Activated T-cell treated with anti-CD3 and anti-CD28 coated beads for 48 hours (primary cell): Measurements from ENCODE around the gene MAP3K20.
"Not testable (repeated sequence)": the region's sequence is repeated elsewhere in the genome, so short reads cannot be mapped to it uniquely, and the experiment has no call there.

Experiments used
- DNase-seq: peaks from one replicate; pipeline ENCODE4 v3.0.0-alpha.2; 2020; ENCODE audit warnings: low read depth

Gene MAP3K20

DNA sequence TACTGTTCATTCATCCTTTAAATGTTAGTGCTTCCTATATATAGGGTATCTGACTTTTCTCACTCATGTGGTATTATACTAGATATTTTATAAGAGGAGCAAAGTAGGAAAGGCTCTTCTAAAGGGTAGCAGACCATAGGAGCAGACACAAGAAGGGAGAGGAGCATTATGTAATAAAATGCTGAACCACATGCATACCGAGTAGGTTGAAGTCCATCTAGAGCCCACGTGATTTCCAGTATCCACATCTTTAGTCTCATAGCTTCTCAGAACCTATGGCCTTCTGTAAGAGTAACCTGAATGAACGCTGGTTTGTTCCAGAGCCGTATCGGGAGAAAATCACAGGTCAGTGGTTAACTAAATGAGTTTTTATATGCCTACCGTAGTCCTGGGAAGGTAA, 85.9 kb downstream of the MAP3K20 start:
- DNase-seq: no peak

DNA sequence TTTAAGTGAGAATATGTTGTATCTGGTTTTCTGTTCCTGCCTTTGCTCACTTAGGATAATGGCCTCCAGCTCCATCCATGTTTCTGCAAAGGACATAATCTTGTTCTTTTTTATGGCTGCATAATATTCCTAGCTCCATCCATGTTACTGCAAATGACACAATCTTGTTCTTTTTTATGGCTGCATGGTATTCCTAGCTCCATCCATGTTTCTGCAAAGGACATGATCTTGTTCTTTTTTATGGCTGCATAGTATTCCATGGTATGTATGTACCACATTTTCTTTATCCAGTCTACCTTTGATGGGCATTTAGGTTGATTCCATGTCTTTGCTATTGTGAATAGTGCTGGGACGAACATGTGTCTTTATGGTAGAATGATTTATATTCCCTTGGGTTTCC, 87.7 kb downstream of the MAP3K20 start:
- not testable (repeated sequence) for DNase-seq

DNA sequence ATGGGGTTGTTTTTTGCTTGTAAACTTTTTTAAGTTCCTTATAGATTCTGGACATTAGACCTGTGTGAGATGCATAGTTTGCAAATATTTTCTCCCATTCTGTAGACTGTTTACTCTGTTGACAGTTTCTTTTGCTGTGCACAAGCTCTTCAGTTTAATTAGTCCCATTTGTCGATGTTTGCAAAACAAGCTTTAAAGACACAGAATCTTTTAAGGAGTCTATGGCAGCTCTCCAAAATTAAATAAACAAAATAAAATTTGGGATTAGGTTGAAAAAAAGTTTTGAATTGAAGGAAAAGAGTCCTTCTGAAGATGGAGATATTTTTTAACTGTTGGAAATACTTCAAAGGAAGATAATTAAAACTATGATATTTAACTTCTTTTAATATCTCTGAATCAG, 88.8 kb downstream of the MAP3K20 start:
- no peak for DNase-seq

DNA sequence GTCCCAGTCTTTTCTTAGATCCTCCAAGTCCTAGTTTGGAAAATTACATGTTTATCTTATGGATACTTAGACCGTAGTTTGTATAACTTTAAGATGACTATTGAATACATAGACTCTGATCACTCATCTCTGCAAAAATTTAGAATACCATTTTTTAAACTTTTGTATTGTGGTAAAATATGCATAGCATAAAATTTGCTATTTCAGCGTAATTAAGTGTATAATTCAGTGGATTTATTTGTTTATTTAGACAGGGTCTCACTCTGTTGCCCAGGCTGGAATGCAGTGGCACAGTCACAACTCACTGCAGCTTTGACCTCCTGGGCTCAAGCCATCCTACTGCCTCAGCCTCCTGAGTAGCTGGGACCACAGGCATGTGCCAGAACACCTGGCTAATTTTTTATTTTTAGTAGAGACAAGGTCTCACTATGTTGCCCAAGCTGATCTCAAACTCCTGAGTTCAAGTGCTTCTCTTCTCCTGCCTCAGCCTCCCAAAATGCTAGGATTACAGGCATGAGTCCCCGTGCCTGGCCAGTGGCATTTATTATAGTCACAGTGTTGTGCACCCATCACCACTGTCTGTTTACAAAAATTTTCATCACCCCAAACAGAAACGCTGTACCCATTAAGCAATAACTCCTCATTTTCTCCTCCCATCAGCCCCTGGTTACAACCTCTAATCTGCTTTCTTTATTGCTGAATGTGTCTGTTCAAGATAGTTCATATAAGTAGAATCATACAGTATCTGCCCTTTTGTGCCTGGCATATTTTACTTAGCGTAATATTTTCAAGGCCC, 90.0 kb downstream of the MAP3K20 start:
- DNase-seq: no peak

DNA sequence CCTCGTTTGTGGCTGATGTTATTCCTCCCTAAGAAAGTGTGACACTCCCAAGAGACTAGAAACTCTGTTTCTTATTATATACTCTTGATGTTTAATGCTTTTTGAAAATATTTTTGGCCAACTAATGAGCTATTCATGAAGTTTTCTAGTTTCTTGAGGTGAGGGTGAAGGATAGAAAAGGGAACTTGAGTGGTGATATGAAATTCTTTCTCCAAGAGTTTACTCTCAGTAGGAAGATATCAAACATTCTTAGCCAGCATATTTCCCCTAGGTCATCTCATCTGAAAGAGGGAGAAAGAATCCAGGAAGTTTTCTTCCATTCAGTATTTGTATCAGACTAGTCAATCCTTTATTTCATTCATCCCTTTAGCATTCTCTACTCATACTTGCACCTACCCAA, 95.7 kb downstream of the MAP3K20 start:
- no peak for DNase-seq

DNA sequence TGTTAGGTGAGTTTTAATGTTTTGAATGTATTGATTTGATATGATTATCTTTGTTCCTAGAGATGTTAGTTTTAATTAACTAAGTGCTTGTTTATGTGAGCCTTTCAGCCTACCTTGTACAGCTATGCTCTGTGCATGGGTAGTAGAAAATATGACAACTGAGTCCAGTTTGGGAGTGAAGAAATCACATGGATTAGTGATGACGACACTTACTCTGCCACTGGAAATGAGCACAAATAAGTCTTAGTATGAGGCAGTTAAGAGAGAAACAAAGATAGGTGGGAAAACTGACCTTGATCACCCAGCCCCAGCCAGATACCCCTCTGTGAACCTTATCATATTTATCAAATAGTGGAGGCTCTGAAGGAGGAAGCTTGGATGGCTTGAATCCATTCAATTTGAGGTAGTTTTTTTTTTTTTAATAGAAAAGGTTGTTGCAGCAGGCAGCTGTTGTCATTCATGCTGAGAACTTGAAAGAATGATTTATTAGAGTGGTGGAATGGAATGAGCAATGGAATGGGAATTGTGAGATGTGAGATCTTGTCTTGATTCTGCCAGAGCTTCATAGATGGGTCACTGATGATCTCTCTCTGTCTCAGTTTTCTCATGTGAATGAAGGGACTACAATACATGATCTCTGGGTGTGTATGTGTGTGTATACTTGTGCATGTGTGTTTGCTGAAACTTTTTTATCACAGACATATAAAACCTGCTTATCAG, 96.4 kb downstream of the MAP3K20 start:
- DNase-seq: no peak

DNA sequence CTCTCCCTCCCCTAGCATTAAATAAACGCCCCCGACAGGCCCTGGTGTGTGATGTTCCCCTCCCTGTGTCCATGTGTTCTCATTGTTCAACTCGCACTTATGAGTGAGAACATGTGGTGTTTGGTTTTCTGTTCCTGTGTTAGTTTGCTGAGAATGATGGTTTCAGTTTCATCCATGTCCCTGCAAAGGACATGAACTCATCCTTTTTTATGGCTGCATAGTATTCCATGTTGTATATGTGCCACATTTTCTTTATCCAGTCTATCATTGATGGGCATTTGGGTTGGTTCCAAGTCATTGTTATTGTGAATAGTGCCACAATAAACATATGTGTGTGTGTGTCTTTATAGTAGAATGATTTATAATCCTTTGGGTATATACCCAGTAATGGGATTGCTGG, 98.7 kb downstream of the MAP3K20 start:
- DNase-seq: not testable (repeated sequence)

DNA sequence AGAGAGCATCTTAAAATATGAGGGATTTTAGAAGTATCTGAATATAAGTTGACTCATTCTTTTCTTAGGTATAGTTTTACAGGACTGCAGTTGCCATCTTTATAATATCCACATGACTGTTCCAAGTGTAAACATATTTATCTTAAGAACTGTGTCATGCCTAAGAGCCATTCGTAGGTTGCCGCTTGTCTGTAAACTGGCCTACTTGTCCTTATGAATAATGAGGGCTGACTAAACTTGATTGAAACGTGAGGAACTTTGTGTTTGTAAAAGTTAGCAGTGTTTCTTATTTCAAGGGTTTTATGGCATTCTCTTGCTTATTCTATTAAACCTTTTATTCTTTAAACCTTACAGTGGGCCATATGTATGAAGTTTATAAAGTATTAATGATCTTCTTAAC, 99.6 kb downstream of the MAP3K20 start:
- DNase-seq: no peak

DNA sequence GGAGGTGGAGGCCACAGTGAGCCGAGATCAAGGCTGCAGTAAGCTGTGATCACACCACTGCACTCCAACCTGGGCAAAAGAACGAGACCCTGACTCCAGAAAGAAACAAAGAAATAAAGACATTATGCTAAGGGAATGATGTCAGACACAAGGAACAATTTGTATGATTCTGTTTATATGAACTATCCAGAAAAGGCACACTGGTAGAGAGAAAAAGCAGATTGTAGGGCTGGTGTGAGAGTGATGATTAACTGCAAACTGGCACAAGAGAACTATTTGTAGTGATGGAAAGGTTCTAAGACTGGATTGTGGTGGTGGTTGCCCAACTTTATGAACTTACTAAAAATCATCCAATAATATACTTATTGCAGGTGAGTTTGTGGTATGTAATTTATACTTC, 106.3 kb downstream of the MAP3K20 start:
- no peak for DNase-seq

DNA sequence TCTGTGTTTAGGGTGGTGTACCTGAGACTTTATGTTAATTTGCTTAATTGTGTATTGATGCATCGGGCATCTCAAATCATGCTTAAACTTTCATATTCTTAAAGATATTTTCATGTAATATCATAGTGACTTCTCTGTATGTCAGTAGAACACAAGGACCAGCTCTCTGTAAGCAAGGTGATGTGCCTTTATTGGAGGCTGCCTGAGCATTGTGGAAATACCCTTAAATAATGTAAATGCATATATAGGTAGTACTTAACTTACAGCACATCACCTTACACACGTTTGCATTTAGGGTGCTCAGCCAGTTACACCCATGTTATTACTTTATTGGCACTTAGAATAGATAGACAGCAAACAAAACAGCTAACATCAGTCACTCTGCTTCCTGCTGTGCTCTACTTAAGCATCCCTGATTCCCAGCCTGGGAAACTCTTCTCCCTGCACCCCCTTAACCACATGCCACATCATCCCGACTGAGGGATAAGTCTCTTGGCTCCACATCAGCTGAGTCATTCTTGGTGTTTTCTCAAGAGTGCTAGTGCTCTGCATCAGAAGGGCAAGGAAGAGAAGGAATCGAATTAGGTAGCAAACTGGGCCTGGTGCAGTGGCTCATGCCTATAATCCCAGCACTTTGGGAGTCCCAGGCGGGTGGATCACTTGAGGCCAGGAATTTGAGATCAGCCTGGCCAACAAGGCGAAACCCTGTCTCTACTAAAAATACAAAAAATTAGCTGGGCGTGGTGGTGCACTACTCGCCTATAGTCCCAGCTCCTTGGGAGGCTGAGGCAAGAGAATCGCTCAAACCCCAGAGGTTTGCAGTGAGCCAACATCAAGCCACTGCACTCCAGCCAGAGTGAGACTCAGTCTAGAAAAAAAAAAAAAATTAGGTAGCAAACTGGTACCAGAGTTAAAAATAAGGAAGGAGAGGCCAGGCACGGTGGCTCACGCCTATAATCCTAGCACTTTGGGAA, 108.7 kb downstream of the MAP3K20 start:
- DNase-seq: no peak

DNA sequence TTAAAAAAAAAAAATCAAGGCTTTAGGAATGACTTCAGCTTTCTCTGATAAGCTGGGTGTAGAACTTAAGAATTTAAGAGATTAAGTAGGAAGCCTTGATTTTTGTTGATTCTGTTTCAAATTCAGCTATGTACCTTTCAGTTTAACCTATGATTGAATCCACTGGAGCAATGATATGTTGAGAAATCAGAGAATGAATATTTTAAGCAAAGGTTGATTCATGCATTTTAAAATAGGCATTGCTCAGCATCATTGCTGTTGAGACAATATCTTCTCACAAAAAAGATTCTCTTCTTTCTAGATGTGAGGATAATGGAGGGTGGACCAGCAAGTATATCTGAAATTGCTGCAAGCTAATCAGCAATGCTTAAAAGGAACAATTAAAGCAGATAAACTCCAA, 109.8 kb downstream of the MAP3K20 start:
- DNase-seq: no peak

DNA sequence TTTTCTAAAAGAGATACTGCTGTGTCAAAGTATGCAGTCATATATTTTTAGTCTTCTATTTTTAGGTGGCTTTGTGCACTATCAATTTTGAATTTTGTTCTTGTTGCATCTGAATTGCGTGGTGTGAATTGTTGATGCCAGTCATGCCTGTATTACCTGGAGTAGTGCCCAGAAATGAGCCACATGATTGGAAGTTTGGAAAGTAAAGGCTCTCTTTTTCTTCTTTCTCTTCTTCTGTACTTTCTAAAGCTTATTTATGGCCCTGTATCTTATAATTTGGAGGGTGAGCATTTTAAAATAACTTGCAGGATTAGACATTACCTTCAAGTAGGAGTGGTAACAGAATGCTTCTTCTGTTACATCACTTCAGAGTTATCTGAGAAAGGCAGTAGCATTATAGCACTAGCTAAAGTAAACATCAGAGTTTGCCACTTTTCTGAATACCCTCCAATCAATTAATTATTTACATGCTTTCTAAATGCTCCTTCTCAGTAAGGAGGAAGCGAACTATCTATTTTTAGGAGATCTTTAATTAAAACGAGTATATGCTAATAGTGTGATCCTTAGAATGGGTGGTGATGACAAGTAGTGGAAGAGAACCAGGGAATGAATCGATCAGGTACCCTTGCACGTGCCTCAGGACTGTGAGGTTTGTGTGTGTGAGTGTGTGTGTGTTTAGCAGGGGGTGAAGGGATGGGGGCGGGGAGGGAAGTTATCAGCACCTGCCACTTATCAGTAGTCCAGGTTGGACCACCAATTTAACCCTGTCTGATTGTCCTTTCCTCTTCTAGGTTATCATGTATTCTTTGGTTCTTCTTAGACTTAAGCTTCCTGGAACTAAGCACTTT, 112.5 kb downstream of the MAP3K20 start:
- no peak for DNase-seq

DNA sequence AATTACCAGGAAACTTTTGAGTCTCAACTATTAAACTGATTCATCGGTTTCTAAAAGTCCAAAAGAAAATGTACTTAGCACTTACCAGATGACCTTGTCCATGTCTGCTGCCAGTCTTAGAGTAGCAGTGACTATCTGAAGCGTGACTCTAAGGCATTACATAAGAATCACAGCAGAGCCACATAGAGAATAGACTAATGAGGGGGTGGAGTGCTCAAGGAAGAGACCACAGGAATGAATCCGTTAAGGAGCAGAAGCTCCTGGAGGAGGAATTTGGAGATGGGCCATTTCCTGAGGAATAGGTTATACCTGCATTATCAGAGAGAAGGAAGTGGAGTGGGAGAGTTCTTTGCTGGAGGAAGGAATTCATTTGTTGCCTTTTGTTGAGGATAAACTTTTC, 116.0 kb downstream of the MAP3K20 start:
- DNase-seq: no peak

DNA sequence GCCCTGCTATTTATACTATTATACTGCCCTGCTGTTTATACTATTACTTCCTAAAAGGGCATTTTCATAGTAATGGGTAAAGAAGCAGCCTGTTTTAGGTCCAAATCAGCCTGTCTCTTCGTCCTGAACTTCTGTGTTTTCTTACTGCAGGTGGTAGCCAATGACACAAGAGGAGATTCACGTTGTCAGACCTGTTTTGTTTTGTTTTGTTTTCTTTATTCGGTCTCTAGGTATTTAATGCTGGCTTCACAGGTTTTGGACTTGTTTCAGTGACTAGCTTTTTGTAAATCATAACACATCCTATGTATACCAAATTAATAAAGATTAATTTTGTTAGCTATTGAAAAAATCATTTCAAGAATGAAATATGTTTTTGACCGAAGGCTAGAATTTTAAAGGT, 116.4 kb downstream of the MAP3K20 start:
- DNase-seq: no peak

DNA sequence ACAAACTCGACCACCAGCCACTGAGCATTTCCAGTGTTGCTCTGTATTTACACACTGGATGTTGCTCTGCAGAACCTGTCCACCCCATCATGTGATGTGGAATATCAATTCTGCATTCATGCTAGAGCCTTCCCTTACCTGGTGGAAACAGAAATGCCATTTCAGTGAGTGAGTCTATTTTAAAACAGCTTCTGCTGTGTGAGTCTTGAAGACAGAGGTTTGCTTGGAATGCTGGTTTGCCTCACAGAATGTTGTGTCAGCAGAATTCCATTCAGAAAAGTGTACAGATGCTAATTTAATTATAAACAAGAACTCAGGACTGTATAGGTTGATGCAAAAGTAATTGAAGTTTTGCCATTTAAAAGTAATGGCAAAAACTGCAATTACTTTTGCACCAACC, 118.3 kb downstream of the MAP3K20 start:
- no peak for DNase-seq

DNA sequence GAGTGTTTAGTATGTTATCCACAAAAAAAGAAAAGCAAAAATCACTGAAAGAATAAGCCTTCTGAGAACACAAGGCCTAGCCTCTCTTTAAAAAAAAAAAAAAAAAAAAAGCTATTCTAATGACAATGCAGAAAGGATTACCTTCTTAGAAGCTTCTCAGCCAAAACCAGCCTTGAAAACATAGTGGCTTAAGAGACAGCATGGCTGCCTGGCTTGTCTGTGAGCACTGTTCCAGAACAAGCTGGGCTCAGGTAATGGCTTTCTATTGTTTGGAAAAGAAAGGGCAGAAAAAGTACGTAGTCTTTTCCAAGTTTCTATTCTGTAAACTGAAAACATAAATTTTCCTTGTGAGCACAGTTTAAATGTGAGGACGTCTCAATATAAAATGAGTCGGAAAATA, 119.5 kb downstream of the MAP3K20 start:
- no peak for DNase-seq

DNA sequence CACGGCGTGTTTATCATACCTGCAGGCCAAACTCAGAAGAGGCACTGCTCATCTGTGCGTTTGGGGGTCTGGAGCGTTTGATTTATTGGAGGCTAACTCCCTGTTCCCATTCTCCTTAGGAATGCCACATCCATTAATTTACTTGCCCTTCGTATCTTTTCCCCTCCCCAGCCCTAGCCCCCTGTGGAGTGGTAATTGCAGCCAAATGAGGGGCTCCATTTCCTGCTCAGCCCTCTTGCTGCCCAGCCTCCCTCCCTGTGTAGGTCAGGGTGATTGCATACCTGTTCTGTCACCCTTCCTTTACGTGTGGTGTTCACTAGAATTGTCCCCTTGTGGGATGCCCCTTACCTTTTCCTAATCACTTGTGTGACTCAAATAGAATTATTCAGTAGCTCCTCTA, 120.4 kb downstream of the MAP3K20 start:
- DNase-seq: no peak

DNA sequence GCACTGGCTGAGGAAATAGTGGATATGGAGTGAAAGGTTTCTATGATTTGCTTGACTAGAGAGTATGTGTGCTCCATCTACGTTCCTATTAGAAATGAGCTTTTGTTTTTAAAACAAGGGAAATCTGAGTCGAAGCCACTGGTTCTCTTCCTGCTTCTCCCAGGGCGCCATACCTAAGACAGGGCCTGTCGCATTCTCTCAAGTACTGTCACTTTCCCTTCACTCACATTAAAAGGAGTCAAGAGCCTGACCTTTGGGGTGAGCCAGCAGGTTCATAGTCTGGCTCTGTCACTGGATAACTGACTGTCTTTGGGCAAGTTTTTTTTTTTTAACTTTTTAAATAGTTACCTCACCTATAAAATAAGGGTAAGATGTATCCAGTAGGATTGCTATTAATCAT, 121.0 kb downstream of the MAP3K20 start:
- DNase-seq: no peak

DNA sequence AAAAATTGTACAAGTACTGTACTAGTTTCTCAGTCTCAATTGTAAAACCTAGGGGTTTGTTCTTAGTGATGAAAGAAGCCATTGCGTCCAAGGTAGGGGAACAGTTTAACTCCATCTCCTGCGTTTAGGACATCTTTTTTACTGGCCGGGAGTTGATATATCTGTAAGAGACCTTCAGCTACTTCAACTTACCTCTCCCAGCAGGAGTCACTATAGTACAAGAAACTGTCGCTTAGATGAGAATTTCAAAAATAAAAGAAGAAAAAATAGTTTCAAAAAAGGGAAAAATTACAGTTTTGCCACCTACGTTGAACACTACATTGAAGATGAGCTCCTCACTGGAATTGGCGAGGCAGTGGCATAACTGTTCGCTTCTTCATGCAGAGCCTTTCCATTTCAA, 122.7 kb downstream of the MAP3K20 start:
- no peak for DNase-seq

DNA sequence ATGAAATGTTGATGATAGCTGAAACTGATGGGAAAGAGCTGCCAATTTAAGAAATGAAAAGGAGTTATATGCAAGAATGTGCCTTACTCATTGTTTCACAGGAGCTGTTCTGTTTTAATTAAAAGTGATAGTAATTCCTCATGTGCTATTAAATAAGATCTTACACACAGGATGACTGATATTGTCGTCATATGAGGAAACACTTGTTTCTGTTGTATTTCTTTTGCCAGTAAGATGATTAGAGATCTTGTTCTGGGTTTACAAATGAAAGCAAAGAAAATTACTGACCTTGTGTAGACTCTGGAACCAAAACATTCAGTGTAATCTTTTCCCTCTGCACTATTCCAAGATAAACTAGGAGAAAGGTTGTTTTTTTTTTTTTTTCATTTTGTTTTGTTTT, 123.6 kb downstream of the MAP3K20 start:
- DNase-seq: no peak

DNA sequence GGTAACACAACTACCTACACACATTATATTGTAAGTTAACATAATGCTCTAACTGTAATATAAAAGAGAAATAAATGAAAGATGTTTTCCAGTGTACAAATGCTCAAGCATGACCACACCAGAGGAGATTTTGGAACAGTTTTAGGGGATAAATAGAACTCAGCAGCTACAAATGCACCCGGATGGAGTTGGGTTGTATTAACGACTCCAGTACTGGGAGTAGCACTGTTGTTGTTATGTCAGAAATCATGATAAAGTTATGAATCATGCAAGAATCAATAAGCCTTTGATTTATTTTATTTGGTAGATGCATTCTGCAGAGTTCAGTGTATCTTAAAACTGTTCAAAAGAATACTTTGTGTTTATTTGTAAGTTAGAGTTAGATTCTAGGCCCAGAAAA, 126.9 kb downstream of the MAP3K20 start:
- DNase-seq: no peak

DNA sequence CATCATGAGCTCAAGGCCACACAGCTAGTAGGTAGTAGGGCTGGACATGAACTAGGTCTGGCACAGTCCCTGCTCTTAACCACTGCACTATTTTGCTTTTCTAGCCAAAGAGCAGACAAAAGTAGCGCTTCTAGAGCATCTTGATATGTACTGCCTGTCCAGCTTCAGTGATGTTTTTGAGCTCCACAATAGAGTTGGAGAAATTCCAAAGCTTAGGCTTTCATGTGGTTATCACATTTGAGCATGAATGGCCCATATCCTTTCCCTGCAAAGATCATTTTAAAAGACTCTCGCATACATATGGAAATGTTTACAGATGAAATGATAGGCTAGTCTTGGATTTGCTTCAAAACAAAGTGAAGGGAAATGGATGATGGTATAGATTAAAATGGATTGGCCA, 128.7 kb downstream of the MAP3K20 start:
- DNase-seq: no peak
